ENCODE data around the gene SBNO2. TPM values are rescaled to one million over a fixed set of nuclear protein-coding genes. Genes with fewer than 3 reads are reported as not detected.

The SBNO2 gene
- total RNA-seq, 1 donor from 2014 or later, result 32.5 TPM

- no peaks in the 10 kb centered on the region for H3K36me3 Mint-ChIP-seq (ENCODE audit: low read depth)
- H3K27ac Mint-ChIP-seq (ENCODE audit: unreplicated experiment), result no peak overlapping the region
- H3K4me1 Mint-ChIP-seq, result no peaks in the 10 kb centered on the region
- DNase-seq (ENCODE audit: low read depth, low spot score), result no peak
- no peak overlapping the region for H3K4me3 Mint-ChIP-seq
- no peaks in the 10 kb centered on the region for H3K9me3 Mint-ChIP-seq
- H3K27me3 Mint-ChIP-seq (ENCODE audit: low read depth), result no peaks in the 10 kb centered on the region
- TF ChIP-seq, protein P1, sequence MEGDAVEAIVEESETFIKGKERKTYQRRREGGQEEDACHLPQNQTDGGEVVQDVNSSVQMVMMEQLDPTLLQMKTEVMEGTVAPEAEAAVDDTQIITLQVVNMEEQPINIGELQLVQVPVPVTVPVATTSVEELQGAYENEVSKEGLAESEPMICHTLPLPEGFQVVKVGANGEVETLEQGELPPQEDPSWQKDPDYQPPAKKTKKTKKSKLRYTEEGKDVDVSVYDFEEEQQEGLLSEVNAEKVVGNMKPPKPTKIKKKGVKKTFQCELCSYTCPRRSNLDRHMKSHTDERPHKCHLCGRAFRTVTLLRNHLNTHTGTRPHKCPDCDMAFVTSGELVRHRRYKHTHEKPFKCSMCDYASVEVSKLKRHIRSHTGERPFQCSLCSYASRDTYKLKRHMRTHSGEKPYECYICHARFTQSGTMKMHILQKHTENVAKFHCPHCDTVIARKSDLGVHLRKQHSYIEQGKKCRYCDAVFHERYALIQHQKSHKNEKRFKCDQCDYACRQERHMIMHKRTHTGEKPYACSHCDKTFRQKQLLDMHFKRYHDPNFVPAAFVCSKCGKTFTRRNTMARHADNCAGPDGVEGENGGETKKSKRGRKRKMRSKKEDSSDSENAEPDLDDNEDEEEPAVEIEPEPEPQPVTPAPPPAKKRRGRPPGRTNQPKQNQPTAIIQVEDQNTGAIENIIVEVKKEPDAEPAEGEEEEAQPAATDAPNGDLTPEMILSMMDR (conservative IDR thresholded peaks at IDR 0.05), result no peak
These were observed 46.0 kb downstream of the SBNO2 start for GRCh38 chr19:1128106-1128505.

DNA sequence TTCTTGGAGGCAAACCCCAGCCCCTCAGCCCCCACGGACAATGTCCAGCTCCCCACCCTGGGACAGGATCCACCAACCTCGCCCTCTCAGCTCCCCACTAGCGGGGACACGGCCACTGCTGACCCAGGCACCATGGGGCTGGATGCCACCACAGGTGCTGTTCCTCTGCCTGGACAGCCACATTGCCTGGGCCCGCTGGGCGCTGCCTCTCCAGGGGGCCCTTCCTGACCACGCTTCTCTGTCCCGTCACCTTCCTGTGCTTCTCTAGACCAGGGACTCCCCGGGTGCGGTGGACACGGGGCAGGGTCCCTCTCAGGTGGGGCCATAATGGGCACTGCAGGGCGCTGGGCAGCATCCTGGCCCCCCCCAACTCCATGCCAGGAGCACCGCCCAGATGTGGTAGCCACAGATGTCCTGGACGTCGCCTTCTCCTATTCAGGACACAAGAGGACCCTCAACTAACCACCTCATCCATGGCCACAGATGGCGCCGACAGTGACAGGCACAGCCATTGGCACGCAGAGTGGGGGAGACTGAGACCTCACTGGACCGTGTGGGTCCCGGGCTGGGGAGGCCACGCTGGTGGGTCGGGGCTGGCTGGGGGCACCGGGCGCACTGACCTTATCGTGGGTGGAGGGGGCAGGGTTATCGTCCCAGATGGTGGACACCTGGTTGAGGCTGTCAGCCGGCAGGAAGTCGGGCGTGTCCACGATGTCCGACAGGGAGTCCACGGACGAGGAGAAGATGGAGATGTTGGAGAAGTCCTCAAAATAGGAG, 46.9 kb downstream of the SBNO2 start:
- Mint-ChIP-seq H3K4me1 (no peaks in the 10 kb centered on the region), H3K36me3 (ENCODE audit: low read depth) (peaks cover 2% of the 10 kb centered on the region), H3K9me3 (no peaks in the 10 kb centered on the region), H3K27ac (ENCODE audit: unreplicated experiment) (no peak overlapping the region), H3K4me3 (no peak overlapping the region), H3K27me3 (ENCODE audit: low read depth) (no peaks in the 10 kb centered on the region)
- DNase-seq (ENCODE audit: low read depth, low spot score), result no peak
- TF ChIP-seq, protein P1 (conservative IDR thresholded peaks at IDR 0.05), result no peak

DNA sequence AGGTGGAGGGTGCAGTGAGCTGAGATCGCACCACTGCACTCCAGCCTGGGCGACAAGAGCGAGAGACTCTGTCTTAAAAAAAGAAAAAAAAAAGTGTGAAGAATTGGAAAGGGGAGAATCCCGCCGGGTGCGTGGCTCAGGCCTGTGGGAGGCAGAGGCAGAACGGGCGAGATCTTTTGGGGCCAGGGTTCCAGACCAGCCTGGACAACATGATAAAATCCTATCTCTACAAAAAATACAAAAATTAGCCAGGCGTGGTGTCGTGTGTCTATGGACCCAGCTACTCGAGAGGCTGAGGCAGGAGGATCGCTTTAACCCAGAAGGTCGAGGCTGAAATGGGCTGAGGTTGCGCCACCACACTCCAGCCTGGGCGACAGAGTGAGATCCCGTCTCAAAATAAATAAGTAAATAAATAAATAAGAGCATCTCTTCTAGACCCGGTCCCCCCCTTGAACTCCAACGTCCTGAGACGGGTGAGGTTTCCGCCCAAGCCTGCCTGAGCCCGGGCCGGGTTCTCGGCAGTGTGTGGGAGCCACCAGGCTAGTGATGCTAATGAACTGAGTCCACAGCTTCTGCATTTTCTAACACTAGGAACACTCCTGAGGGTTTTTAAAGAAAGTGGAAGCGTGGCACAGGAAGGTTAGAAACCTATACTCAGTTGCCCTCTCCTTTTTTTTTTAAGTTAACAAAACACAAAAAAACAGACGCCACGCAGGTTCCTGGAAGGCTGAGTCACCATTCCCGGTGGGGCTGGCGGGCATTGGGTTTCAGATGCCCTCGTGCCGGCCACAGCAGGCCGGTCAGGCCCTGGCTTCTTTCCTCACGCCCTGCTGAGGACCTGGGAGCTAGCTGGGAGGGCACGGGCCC, 48.2 kb downstream of the SBNO2 start:
- DNase-seq (ENCODE audit: low read depth, low spot score), result no peak
- H3K27ac Mint-ChIP-seq (ENCODE audit: unreplicated experiment), result no peak overlapping the region
- H3K4me1 Mint-ChIP-seq, result no peaks in the 10 kb centered on the region
- peaks cover 6% of the 10 kb centered on the region for H3K36me3 Mint-ChIP-seq (ENCODE audit: low read depth)
- no peak overlapping the region for H3K4me3 Mint-ChIP-seq
- H3K9me3 Mint-ChIP-seq, result no peaks in the 10 kb centered on the region
- TF ChIP-seq, protein P1 (conservative IDR thresholded peaks at IDR 0.05), result no peak
- H3K27me3 Mint-ChIP-seq (ENCODE audit: low read depth), result no peaks in the 10 kb centered on the region

- TF ChIP-seq, protein P1 (conservative IDR thresholded peaks at IDR 0.05), result no peak
- H3K27me3 Mint-ChIP-seq (ENCODE audit: low read depth), result no peaks in the 10 kb centered on the region
- H3K36me3 Mint-ChIP-seq (ENCODE audit: low read depth), result peaks cover 6% of the 10 kb centered on the region
- H3K9me3 Mint-ChIP-seq, result no peaks in the 10 kb centered on the region
- no peak for DNase-seq (ENCODE audit: low read depth, low spot score)
- H3K4me1 Mint-ChIP-seq, result no peaks in the 10 kb centered on the region
- no peak overlapping the region for H3K4me3 Mint-ChIP-seq
- no peak overlapping the region for H3K27ac Mint-ChIP-seq (ENCODE audit: unreplicated experiment)
These were observed 50.0 kb downstream of the SBNO2 start for GRCh38 chr19:1123885-1124677.

GRCh38 chr19:1123381-1123780, 50.7 kb downstream of the SBNO2 start:
- H3K27ac Mint-ChIP-seq (ENCODE audit: unreplicated experiment), result no peak overlapping the region
- no peaks in the 10 kb centered on the region for H3K27me3 Mint-ChIP-seq (ENCODE audit: low read depth)
- H3K4me3 Mint-ChIP-seq, result no peak overlapping the region
- TF ChIP-seq, protein P1 (conservative IDR thresholded peaks at IDR 0.05), result no peak
- H3K9me3 Mint-ChIP-seq, result no peaks in the 10 kb centered on the region
- H3K4me1 Mint-ChIP-seq, result no peaks in the 10 kb centered on the region
- H3K36me3 Mint-ChIP-seq (ENCODE audit: low read depth), result peaks cover 6% of the 10 kb centered on the region
- DNase-seq (ENCODE audit: low read depth, low spot score), result no peak

Data from neural crest cell (in vitro differentiated cells).